ENCODE data around the gene YTHDC2. TPM values are rescaled to one million over a fixed set of nuclear protein-coding genes. Genes with fewer than 3 reads are reported as not detected.
A peak's percentile ranks its signal among the peaks of the same experiment; 100 is the strongest.

YTHDC2 gene
- total RNA-seq, 1 experiment from 2014 or later = 24.6 TPM

GRCh38 chr5:113480243-113480642 lies 33.3 kb upstream of the YTHDC2 start:
- Mint-ChIP-seq H3K27me3 (ENCODE audit: insufficient read depth, unreplicated experiment) (no peaks in the 10 kb centered on the region), H3K4me1 (ENCODE audit: insufficient read depth, unreplicated experiment) (peaks cover 25% of the 10 kb centered on the region), H3K36me3 (ENCODE audit: insufficient read depth, unreplicated experiment) (peaks cover under 1% of the 10 kb centered on the region), H3K27ac (ENCODE audit: low read depth, unreplicated experiment) (no peak overlapping the region), H3K9me3 (ENCODE audit: unreplicated experiment) (peaks cover 7% of the 10 kb centered on the region), H3K4me3 (ENCODE audit: unreplicated experiment) (no peak overlapping the region)
- BruUV-seq (replicated peaks) = no TSS peak
- TF ChIP-seq, protein P1, sequence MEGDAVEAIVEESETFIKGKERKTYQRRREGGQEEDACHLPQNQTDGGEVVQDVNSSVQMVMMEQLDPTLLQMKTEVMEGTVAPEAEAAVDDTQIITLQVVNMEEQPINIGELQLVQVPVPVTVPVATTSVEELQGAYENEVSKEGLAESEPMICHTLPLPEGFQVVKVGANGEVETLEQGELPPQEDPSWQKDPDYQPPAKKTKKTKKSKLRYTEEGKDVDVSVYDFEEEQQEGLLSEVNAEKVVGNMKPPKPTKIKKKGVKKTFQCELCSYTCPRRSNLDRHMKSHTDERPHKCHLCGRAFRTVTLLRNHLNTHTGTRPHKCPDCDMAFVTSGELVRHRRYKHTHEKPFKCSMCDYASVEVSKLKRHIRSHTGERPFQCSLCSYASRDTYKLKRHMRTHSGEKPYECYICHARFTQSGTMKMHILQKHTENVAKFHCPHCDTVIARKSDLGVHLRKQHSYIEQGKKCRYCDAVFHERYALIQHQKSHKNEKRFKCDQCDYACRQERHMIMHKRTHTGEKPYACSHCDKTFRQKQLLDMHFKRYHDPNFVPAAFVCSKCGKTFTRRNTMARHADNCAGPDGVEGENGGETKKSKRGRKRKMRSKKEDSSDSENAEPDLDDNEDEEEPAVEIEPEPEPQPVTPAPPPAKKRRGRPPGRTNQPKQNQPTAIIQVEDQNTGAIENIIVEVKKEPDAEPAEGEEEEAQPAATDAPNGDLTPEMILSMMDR (IDR thresholded peaks at IDR 0.05; ENCODE audit: unreplicated experiment) = no peak
- intact Hi-C loops (cut with micrococcal nuclease) = no loop called here
- ChIA-PET POLR2A (no interaction called here), CTCF (no interaction called here)
- peak; percentile 51 for DNase-seq (ENCODE audit: unreplicated experiment)

- no peak overlapping the region for H3K27ac Mint-ChIP-seq (ENCODE audit: low read depth, unreplicated experiment)
- ChIA-PET CTCF (interaction anchor here (0.6 to 5.6 kb wide), 8 partner anchors 9 to 151 kb away, joined by 3 to 40 read pairs (median 5); partner anchors contain the start of gene YTHDC2), POLR2A (interaction anchor here (0.8 to 4.8 kb wide), 17 partner anchors 8 to 491 kb away, joined by 3 to 37 read pairs (median 10); partner anchors contain the start of gene YTHDC2)
- H3K36me3 Mint-ChIP-seq (ENCODE audit: insufficient read depth, unreplicated experiment) = peaks cover 8% of the 10 kb centered on the region
- TSS peak; percentile 17 for BruUV-seq (replicated peaks)
- TF ChIP-seq, protein P1 (IDR thresholded peaks at IDR 0.05; ENCODE audit: unreplicated experiment) = no peak
- no peaks in the 10 kb centered on the region for H3K9me3 Mint-ChIP-seq (ENCODE audit: unreplicated experiment)
- intact Hi-C loops (cut with micrococcal nuclease) = no loop called here
- peak; percentile 43 for DNase-seq (ENCODE audit: unreplicated experiment)
- H3K4me3 Mint-ChIP-seq (ENCODE audit: unreplicated experiment) = peak overlapping the region; percentile 90
- H3K4me1 Mint-ChIP-seq (ENCODE audit: insufficient read depth, unreplicated experiment) = peaks cover 20% of the 10 kb centered on the region
- H3K27me3 Mint-ChIP-seq (ENCODE audit: insufficient read depth, unreplicated experiment) = no peaks in the 10 kb centered on the region
These were observed 26.1 kb upstream of the YTHDC2 start for GRCh38 chr5:113487416-113487780.

DNA sequence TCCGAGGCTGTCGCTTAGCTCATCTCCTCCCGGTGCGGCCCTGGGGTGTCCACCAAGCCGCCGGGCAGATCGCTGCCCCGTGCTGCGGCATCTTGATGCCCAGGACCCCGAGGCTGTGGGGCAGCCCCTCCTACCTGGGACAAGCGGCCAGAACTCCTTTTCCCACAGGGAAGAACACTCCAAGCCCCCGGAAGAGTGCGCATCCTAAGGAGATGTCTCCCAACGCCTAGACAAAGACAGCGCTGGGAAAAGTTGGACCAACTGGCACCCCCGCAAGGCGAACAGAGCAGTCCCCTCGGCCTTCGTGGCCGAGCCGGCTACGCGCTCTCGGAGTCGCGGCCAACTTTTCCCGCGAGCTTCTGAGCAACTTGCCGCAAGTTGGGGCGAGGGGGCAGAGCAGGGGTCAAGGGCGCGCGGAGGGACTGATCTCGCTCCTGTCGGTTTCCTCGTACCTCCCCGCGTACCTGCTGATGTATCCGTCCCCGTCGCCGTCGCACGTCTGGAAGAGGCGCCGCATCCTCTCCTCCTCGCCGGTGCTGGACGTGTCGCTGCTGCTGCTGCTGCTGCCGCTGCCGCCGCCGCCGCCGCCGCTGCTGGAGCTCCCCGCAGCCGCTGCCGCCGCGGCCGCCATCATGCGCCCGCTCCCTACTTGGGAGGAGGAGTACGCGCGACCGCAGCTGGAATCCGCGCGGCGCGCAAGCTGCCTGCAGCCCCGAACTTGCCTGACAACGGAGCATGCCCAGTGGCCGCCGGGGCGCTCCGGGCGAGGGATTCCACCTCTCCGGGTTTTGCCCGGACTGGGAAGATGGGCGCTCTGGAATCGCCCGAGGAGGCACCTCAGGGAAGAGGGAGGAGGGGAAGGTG lies 25.5 kb upstream of the YTHDC2 start, which contains the start of gene MCC:
Gene MCC, minus strand, starts transcription at position 673 of the 864 bp plus-strand sequence.
- ChIA-PET POLR2A (interaction anchor here (0.6 to 4.8 kb wide), 28 partner anchors 9 to 518 kb away, joined by 3 to 37 read pairs (median 6); partner anchors contain the start of genes DCP2 and YTHDC2), CTCF (interaction anchor here (0.6 to 5.6 kb wide), 11 partner anchors 9 to 492 kb away, joined by 3 to 40 read pairs (median 5); partner anchors contain the start of gene YTHDC2)
- BruUV-seq (replicated peaks) = no TSS peak
- H3K4me3 Mint-ChIP-seq (ENCODE audit: unreplicated experiment) = peak within 1 kb of the TSS; percentile 90
- peak within 1 kb of the TSS; percentile 82 for H3K27ac Mint-ChIP-seq (ENCODE audit: low read depth, unreplicated experiment)
- no peaks in the 10 kb centered on the region for H3K27me3 Mint-ChIP-seq (ENCODE audit: insufficient read depth, unreplicated experiment)
- peaks cover 20% of the 10 kb centered on the region for H3K4me1 Mint-ChIP-seq (ENCODE audit: insufficient read depth, unreplicated experiment)
- TF ChIP-seq, protein P1 (IDR thresholded peaks at IDR 0.05; ENCODE audit: unreplicated experiment) = no peak
- DNase-seq (ENCODE audit: unreplicated experiment) = peak; percentile 80
- intact Hi-C loops (cut with micrococcal nuclease) = loop anchor here (2.0 kb wide), 1 partner anchor 17 kb away; no protein-coding TSS in a partner anchor
- H3K36me3 Mint-ChIP-seq (ENCODE audit: insufficient read depth, unreplicated experiment) = peaks cover 8% of the 10 kb centered on the region
- H3K9me3 Mint-ChIP-seq (ENCODE audit: unreplicated experiment) = no peaks in the 10 kb centered on the region

DNA sequence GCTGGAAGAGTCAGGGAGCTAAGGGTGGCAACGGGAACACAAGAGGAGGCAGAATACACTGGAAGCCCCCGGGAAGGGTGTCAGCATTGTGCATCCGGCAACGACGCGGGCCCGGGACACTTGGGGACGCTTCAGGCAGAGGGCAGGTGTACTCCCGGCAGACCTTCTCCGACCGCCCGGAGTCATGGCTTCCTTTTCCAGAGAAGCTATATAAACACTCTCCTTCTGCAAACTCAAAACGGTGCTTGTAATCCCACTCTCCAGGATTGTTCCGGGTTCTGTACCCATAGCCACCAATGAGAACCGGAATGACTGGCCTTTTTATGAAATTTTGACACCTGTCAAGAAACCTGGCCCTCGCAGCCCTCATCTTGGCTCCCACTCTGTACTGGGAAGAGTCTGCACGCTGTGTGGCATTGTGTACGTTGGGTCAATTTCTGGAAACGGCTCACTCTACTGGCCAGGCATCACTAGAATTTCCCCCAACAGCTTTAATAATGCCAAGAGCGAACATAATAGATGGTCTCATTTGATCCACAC lies 24.8 kb upstream of the YTHDC2 start:
- CTCF ChIA-PET = interaction anchor here (0.6 to 5.6 kb wide), 10 partner anchors 11 to 492 kb away, joined by 3 to 40 read pairs (median 6); partner anchors contain the start of gene YTHDC2
- TSS peak; percentile 73 for BruUV-seq (replicated peaks)
- TF ChIP-seq, protein P1 (IDR thresholded peaks at IDR 0.05; ENCODE audit: unreplicated experiment) = no peak

More for the DNA sequence above, 24.8 kb upstream of the YTHDC2 start:
- H3K9me3 Mint-ChIP-seq (ENCODE audit: unreplicated experiment) = no peaks in the 10 kb centered on the region
- POLR2A ChIA-PET = interaction anchor here (0.6 to 4.8 kb wide), 27 partner anchors 10 to 518 kb away, joined by 3 to 37 read pairs (median 6); partner anchors contain the start of genes DCP2 and YTHDC2
- H3K27ac Mint-ChIP-seq (ENCODE audit: low read depth, unreplicated experiment) = peak overlapping the region; percentile 82
- intact Hi-C loops (cut with micrococcal nuclease) = loop anchor here (2.0 kb wide), 1 partner anchor 16 kb away; no protein-coding TSS in a partner anchor
- H3K4me1 Mint-ChIP-seq (ENCODE audit: insufficient read depth, unreplicated experiment) = peaks cover 20% of the 10 kb centered on the region
- H3K4me3 Mint-ChIP-seq (ENCODE audit: unreplicated experiment) = peak overlapping the region; percentile 90
- H3K27me3 Mint-ChIP-seq (ENCODE audit: insufficient read depth, unreplicated experiment) = no peaks in the 10 kb centered on the region
- DNase-seq (ENCODE audit: unreplicated experiment) = peak; percentile 61
- H3K36me3 Mint-ChIP-seq (ENCODE audit: insufficient read depth, unreplicated experiment) = peaks cover 8% of the 10 kb centered on the region
